HUES6 (cell line): Measurements from ENCODE around the gene ZSWIM3.

Source experiments
- H3K27ac ChIP-seq: 2 replicates; pipeline ENCODE4 v1.7.0; 2013; ENCODE audit warnings: low read depth, mild to moderate bottlenecking, low read length, inconsistent platforms
- H3K27me3 ChIP-seq: 2 replicates; pipeline ENCODE4 v1.6.1; 2013; ENCODE audit warnings: low read length; ENCODE audit not compliant: control insufficient read depth, insufficient read depth
- H3K36me3 ChIP-seq: 2 replicates; pipeline ENCODE4 v1.6.1; 2013; ENCODE audit warnings: low read length; ENCODE audit not compliant: control insufficient read depth, insufficient read depth
- H3K4me1 ChIP-seq: 2 replicates; pipeline ENCODE4 v1.6.1; 2013; ENCODE audit warnings: low read length; ENCODE audit not compliant: control insufficient read depth, insufficient read depth
- H3K4me3 ChIP-seq: 2 replicates; pipeline ENCODE4 v1.5.1; 2013; ENCODE audit warnings: low read depth, low read length
- H3K9ac ChIP-seq: one replicate; pipeline ENCODE4 v1.6.1; 2013; ENCODE audit warnings: mild to moderate bottlenecking, low read length
- H3K9me3 ChIP-seq: 2 replicates; pipeline ENCODE4 v1.6.1; 2013; ENCODE audit warnings: low read depth, low read length; ENCODE audit not compliant: control insufficient read depth, insufficient read depth

Gene ZSWIM3

DNA sequence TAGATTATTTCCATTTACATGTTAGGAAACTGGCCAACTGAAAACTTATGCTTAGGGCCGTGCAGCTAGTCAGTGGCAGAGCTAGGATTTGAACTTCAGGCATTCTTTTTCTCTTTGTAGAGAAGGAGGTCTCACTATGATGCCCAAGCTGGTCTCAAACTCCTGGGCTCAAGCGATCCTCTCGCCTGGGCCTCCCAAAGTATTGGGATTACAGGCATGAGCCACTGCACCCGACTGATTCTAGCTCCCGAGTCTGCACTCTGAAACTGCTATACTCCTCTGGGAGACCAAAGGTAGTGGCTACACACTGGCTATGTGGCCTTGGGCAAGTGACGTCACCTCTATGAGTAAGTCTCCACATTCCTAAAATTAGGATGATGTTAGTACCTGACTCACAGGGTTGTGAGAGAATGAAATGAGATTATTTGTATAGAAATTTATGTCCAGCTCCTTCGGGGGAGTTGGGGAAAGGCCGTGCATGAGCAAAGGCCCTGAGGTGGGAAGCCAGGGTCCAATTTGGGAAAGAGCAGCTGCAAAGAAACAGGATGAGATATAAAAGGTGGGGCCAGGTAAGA, 48.2 kb downstream of the ZSWIM3 start:
- Histone ChIP-seq H3K4me3 (no peak overlapping the region), H3K4me1 (no peaks in the 10 kb centered on the region), H3K27ac (no peak overlapping the region), H3K9me3 (no peaks in the 10 kb centered on the region), H3K9ac (no peak overlapping the region), H3K27me3 (no peaks in the 10 kb centered on the region), H3K36me3 (peaks cover 80% of the 10 kb centered on the region)

DNA sequence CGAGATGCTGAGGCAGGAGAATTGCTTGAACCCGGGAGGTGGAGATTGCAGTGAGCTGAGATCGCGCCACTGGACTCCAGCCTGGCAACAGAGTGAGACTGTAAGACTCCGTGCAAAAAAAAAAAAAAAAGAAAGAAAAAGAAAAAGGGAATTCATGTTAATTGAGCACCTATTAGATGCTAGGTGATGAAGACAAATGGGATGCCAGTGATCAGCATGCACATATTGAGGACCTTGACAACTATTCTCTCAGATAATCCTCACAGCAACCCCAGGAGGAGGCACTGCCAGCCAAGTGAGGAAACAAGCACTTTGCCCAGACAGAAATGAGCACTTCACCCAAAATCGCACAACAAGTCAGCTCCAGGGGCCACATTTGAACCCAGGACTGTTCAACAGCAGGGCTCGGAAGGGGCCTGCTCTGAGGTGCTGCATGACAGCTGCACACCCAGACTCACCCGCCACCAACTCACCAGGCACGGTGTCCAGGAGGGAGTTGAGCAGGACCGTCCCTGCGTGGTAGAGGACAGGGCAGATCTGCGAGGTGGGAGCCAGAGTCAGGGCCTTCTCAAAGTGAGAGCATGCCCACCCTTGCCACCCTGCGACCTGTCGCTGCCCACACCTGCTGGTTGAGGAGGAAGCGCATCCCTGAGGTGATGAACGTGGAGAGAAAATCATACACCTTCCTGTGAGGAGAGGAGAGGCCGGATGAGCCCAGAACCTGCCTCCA, 50.0 kb downstream of the ZSWIM3 start:
- Histone ChIP-seq H3K4me3 (no peak overlapping the region), H3K27ac (no peak overlapping the region), H3K9me3 (no peaks in the 10 kb centered on the region), H3K27me3 (no peaks in the 10 kb centered on the region), H3K36me3 (peaks cover 65% of the 10 kb centered on the region), H3K4me1 (peaks cover 2% of the 10 kb centered on the region), H3K9ac (no peak overlapping the region)

- H3K36me3 ChIP-seq: peaks cover 59% of the 10 kb centered on the region
- H3K9ac ChIP-seq: no peak overlapping the region
- H3K27ac ChIP-seq: no peak overlapping the region
- H3K4me3 ChIP-seq: no peak overlapping the region
- no peaks in the 10 kb centered on the region for H3K27me3 ChIP-seq
- H3K9me3 ChIP-seq: no peaks in the 10 kb centered on the region
- H3K4me1 ChIP-seq: peaks cover 5% of the 10 kb centered on the region
Observed at GRCh38 chr20:45908084-45908483, 50.7 kb downstream of the ZSWIM3 start.

DNA sequence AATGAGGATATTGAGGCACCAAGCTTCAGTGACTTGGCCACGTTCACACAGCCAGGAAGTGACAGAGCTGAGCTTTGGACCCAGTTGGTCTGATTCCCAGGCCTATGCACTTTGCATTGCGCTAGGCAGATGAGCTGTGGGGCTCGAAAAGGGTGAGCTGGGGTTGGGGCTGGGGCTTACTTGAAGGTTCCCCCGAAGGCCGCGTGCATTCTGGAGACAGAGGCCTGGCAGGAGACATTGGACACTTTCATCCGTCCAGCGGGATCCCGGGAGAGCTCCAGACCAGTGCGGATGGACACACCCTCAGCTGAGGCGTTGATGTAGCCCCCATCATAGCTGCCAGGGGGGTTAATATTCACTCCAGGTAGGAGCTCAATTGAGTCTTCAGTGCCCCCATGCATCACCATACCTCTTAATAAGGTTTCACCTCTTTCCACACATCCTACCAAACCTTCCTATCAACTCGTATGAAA, 52.0 kb downstream of the ZSWIM3 start:
- Histone ChIP-seq H3K27me3 (no peaks in the 10 kb centered on the region), H3K36me3 (peaks cover 47% of the 10 kb centered on the region), H3K27ac (no peak overlapping the region), H3K4me3 (no peak overlapping the region), H3K9me3 (no peaks in the 10 kb centered on the region), H3K4me1 (peaks cover 5% of the 10 kb centered on the region), H3K9ac (no peak overlapping the region)

DNA sequence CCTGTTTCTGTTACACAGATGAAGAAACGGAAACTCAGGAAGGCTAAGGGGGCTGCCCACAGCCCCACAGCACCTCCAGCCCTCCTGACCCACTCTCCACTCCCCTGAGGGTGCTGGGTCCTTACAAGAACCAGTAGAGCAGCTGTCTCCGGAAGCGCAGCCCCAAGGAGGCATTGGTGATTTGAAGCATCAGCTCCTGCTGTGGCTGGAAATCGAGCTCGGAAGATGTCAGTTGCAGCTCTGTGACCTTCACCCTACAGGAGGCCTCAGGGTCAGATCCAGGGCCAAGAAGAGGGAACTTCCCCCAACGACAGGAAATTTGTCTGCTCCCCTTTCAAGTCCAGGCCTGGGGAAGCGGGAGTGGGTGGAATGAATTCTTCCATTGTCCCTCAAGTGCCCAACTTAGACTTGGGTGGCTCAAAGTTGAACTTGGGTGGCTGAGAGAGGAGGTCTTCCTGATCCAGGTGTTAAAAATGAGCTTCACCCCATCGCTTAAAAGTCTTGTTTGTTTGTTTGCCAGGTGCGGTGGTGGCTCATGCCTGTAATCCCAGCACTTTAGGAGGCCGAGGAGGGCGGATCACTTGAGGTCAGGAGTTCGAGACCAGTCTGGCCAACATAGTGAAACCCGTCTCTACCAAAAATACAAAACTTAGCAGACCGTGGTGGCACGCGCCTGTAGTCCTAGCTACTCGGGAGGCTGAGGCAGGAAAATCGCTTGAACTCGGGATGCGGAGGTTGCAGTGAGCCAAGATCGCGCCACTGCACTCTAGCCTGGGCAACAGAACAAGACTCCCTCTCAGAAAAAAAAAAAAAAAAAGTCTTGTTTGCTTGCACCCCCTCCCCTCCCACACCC, 52.6 kb downstream of the ZSWIM3 start:
- peak overlapping the region; percentile 38 for H3K4me3 ChIP-seq
- no peak overlapping the region for H3K27ac ChIP-seq
- H3K9ac ChIP-seq: no peak overlapping the region

DNA sequence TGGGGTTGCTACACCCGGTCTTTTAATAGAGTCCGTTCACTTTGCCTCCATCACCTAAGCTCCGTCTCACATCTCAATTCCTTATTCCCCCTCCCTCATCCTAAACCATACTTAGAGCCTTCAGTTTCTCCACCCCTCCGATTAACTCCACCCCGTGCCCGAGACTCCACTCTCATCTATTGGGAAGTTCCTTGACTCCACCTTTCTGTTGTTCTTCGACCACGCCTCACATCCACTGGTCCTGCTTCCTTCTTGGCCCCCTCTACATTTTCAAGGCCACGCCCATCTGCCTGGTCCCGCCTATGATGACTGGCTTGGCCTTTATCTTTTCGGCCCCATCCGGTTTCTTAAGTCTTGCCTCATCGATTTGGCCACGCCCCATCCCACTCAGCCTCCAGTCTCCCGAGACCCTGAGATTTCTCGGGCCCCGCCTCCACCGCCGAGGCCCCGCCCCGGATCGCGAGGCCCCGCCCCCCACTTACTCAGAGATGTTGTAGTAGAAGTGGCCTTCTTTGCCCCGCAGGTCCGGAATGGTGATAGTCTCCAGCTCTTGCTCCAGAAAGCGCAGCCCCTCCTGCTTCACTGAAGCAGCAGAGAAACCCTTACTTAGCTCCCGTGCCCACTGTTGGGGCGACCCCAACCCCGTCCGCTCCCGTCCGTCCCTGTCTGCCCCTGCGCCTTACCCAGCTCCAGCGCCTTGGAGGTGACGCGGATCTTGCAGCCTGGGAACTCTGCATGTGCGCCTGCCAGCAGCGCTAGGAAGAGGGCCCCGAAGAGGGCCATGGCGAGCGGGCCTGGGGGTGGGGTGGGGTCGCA, 53.5 kb downstream of the ZSWIM3 start:
- H3K9me3 ChIP-seq: no peaks in the 10 kb centered on the region
- H3K27ac ChIP-seq: 0 out of 2 replicates have a peak overlapping the region, but pooled peaks have one; percentile 70
- no peaks in the 10 kb centered on the region for H3K27me3 ChIP-seq
- peak overlapping the region; percentile 82 for H3K4me3 ChIP-seq
- H3K4me1 ChIP-seq: peaks cover 5% of the 10 kb centered on the region
- H3K9ac ChIP-seq: peak overlapping the region; percentile 85
- peaks cover 32% of the 10 kb centered on the region for H3K36me3 ChIP-seq

More for the DNA sequence above, 52.6 kb downstream of the ZSWIM3 start:
- Histone ChIP-seq H3K4me1 (peaks cover 5% of the 10 kb centered on the region), H3K36me3 (peaks cover 40% of the 10 kb centered on the region), H3K9me3 (no peaks in the 10 kb centered on the region), H3K27me3 (no peaks in the 10 kb centered on the region)

GRCh38 chr20:45911486-45912343, 54.3 kb downstream of the ZSWIM3 start, which contains the start of gene PLTP:
Gene PLTP, minus strand, starts transcription at chr20:45912155. Its CDS starts 703 bp downstream, at chr20:45911452.
- H3K4me1 ChIP-seq: peaks cover 5% of the 10 kb centered on the region
- peak within 1 kb of the TSS; percentile 85 for H3K9ac ChIP-seq
- H3K27me3 ChIP-seq: no peaks in the 10 kb centered on the region
- H3K36me3 ChIP-seq: peaks cover 25% of the 10 kb centered on the region
- H3K4me3 ChIP-seq: peak within 1 kb of the TSS; percentile 82
- H3K9me3 ChIP-seq: no peaks in the 10 kb centered on the region
- H3K27ac ChIP-seq: peak within 1 kb of the TSS; percentile 70; the same call in 1 of the 2 replicates

DNA sequence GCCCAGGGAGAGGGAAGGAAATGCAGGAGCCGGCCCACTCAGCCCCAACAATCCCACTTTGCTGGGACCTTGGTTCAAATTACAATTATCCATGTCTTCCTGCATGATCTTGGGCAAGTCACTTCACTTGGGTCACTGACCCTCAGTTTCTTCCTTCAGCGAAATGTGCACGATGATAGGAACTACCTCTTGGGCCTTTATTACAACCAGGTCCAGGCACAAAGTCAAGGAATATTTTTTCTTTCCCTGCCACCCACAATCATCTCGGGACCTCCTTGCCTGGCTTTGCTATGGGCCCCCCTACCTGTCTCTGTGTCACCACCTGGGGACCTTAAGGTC, 54.9 kb downstream of the ZSWIM3 start:
- no peaks in the 10 kb centered on the region for H3K9me3 ChIP-seq
- peak overlapping the region; percentile 82 for H3K4me3 ChIP-seq
- H3K36me3 ChIP-seq: peaks cover 23% of the 10 kb centered on the region
- no peaks in the 10 kb centered on the region for H3K27me3 ChIP-seq
- H3K4me1 ChIP-seq: peaks cover 5% of the 10 kb centered on the region
- peak overlapping the region; percentile 54 for H3K9ac ChIP-seq
- H3K27ac ChIP-seq: no peak overlapping the region

DNA sequence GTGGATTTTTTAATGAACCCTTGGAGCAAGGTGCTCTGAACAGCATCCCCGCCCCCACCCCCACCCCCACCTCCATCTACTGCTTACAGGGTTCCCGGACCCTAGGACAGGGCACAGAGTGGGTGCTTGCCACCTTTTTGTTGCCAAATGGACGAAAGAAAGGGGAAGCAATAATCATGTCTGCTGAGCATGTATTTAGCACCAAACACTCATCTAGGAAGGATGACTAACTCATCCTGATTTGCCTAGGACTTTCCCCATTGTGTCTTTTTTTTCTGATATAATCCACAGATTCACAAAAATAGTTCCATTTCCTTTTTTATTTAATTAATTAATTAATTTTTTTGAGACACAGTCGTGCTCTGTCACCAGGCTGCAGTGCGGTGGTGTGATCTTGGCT, 55.7 kb downstream of the ZSWIM3 start:
- Histone ChIP-seq H3K9ac (no peak overlapping the region), H3K9me3 (no peaks in the 10 kb centered on the region), H3K27me3 (no peaks in the 10 kb centered on the region), H3K4me1 (peaks cover 5% of the 10 kb centered on the region), H3K27ac (no peak overlapping the region), H3K4me3 (no peak overlapping the region), H3K36me3 (peaks cover 15% of the 10 kb centered on the region)

GRCh38 chr20:45917790-45918141, 60.4 kb downstream of the ZSWIM3 start:
- Histone ChIP-seq H3K27me3 (no peaks in the 10 kb centered on the region), H3K4me3 (no peak overlapping the region), H3K9ac (no peak overlapping the region), H3K27ac (no peak overlapping the region), H3K36me3 (no peaks in the 10 kb centered on the region), H3K4me1 (no peaks in the 10 kb centered on the region), H3K9me3 (no peaks in the 10 kb centered on the region)
